22Rv1 (cell line): ENCODE data around the gene PLA2G2A.
"Not testable (repeated sequence)": the region's sequence is repeated elsewhere in the genome, so short reads cannot be mapped to it uniquely, and the experiment has no call there.

Experiments
- ZFX ChIP-seq: fragments of 450-650 bp; IDR thresholded peaks from 2 replicates; pipeline ENCODE4 v1.6.1; 2017; ENCODE audit warnings: antibody characterized with exemption, borderline replicate concordance
- TF ChIP-seq, protein P1 (sequence below): fragments of 450-650 bp; IDR thresholded peaks from 2 replicates; pipeline ENCODE4 v1.5.1; 2017; ENCODE audit warnings: mild to moderate bottlenecking

DNA sequence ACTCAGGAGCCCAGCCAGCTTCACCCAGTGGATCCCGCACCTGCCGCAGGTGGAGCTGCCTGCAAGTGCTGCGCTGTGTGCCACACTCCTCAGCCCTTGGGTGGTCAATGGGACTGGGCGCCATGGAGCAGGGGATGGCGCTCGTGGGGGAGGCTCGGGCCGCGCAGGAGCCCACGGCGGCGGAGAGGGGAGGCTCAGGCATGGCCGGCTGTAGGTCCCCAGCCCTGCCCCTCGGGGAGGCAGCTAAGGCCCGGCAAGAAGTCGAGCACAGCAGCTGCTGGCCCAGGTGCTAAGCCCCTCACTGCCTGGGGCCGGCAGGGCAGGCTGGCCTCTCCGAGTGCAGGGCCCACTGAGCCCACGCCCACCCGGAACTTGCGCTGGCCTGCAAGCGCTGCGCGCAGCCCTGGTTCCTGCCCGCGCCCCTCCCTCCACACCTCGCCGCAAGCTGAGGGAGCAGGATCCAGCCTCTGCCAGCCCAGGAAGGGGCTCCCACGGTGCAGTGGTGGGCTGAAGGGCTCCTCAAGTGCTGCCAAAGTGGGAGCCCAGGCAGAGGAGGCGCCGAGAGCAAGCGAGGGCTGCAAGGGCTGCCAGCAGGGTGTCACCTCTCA, 5.1 kb upstream of the PLA2G2A start:
- TF ChIP-seq, protein P1, sequence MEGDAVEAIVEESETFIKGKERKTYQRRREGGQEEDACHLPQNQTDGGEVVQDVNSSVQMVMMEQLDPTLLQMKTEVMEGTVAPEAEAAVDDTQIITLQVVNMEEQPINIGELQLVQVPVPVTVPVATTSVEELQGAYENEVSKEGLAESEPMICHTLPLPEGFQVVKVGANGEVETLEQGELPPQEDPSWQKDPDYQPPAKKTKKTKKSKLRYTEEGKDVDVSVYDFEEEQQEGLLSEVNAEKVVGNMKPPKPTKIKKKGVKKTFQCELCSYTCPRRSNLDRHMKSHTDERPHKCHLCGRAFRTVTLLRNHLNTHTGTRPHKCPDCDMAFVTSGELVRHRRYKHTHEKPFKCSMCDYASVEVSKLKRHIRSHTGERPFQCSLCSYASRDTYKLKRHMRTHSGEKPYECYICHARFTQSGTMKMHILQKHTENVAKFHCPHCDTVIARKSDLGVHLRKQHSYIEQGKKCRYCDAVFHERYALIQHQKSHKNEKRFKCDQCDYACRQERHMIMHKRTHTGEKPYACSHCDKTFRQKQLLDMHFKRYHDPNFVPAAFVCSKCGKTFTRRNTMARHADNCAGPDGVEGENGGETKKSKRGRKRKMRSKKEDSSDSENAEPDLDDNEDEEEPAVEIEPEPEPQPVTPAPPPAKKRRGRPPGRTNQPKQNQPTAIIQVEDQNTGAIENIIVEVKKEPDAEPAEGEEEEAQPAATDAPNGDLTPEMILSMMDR: not testable (repeated sequence)
- not testable (repeated sequence) for TF ChIP-seq ZFX
